Endothelial cell of umbilical vein (primary cell): Measurements from ENCODE around the gene MRAP.

ENCODE experiments used
- EZH2 ChIP-seq: IDR thresholded peaks from 2 replicates; pipeline ENCODE4 v1.6.1; 2012; ENCODE audit warnings: borderline replicate concordance, low read depth, mild to moderate bottlenecking, moderate library complexity, low read length, inconsistent platforms; ENCODE audit not compliant: severe bottlenecking
- FOS ChIP-seq: IDR thresholded peaks from 2 replicates; pipeline ENCODE4 v1.6.1; 2011; ENCODE audit warnings: mild to moderate bottlenecking, low read length, moderate library complexity, borderline replicate concordance; ENCODE audit not compliant: insufficient read depth
- GATA2 ChIP-seq: IDR thresholded peaks from 2 replicates; pipeline ENCODE4 v1.7.0; 2011; ENCODE audit warnings: low read depth, mild to moderate bottlenecking, moderate library complexity, mixed read lengths, low read length; ENCODE audit not compliant: insufficient read length, insufficient read depth
- JUN ChIP-seq: IDR thresholded peaks from 2 replicates; pipeline ENCODE4 v1.6.1; 2011; ENCODE audit warnings: borderline replicate concordance, low read depth; ENCODE audit not compliant: insufficient read length, insufficient read depth
- MAX ChIP-seq: IDR thresholded peaks from 2 replicates; pipeline ENCODE4 v1.6.1; 2011; ENCODE audit not compliant: insufficient read depth, insufficient read length
- MYC ChIP-seq: IDR thresholded peaks from one replicate; pipeline ENCODE4 v1.6.1; 2011; ENCODE audit warnings: mild to moderate bottlenecking, low read depth, low read length
- POLR2A ChIP-seq: IDR thresholded peaks from 2 replicates; pipeline ENCODE4 v1.6.1; 2012; ENCODE audit warnings: low read depth, mild to moderate bottlenecking, control low read depth, low read length
- POLR2AphosphoS5 ChIP-seq: IDR thresholded peaks from 2 replicates; pipeline ENCODE4 v1.6.1; 2012; ENCODE audit warnings: low read depth, mild to moderate bottlenecking, control low read depth, low read length, moderate library complexity; ENCODE audit not compliant: insufficient read depth
- TF ChIP-seq, protein P1 (sequence below), 2 donors: IDR thresholded peaks; 1 replicate in 1 of 2; 2 replicates in 1 of 2; pipeline ENCODE4 v1.5.1; 2011; ENCODE audit warnings: low read length in 2 of 2, mild to moderate bottlenecking in 2 of 2, moderate library complexity in 2 of 2, control low read depth in 1 of 2, inconsistent platforms in 1 of 2, low read depth in 1 of 2; ENCODE audit not compliant: insufficient read depth in 1 of 2; ENCODE audit errors: extremely low read depth in 1 of 2

DNA sequence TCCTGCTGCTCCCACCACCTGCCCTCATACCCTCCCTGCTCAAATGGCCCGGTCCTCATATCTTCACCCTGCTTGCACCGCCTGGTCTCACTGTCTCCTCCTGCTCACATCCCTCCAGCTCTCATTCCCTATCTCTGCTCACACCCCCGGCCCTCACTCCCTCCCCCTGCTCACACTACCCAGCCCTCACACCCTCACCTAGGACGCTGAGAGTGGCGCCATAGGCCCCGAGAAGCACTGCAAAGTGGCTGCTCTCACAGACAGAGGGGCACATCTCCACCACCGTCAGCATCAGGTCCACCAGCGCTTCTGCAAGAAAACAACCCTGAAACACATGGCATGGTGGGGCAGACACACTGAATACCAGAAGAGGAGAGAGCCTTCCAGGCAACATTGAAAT, 38.6 kb downstream of the MRAP start:
- TF ChIP-seq, protein P1, sequence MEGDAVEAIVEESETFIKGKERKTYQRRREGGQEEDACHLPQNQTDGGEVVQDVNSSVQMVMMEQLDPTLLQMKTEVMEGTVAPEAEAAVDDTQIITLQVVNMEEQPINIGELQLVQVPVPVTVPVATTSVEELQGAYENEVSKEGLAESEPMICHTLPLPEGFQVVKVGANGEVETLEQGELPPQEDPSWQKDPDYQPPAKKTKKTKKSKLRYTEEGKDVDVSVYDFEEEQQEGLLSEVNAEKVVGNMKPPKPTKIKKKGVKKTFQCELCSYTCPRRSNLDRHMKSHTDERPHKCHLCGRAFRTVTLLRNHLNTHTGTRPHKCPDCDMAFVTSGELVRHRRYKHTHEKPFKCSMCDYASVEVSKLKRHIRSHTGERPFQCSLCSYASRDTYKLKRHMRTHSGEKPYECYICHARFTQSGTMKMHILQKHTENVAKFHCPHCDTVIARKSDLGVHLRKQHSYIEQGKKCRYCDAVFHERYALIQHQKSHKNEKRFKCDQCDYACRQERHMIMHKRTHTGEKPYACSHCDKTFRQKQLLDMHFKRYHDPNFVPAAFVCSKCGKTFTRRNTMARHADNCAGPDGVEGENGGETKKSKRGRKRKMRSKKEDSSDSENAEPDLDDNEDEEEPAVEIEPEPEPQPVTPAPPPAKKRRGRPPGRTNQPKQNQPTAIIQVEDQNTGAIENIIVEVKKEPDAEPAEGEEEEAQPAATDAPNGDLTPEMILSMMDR (IDR thresholded peaks at IDR 0.05; ENCODE audit: extremely low read depth in 1 of 2, insufficient read depth in 1 of 2, low read depth in 1 of 2, low read length in 2 of 2), result no peak
- TF ChIP-seq FOS (no peak), EZH2 (no peak), POLR2AphosphoS5 (no peak), MYC (no peak), MAX (no peak), POLR2A (no peak), JUN (no peak), GATA2 (no peak)
